Stimulated activated CD4-positive, alpha-beta T cell treated with anti-CD3 and anti-CD28 coated beads, Interleukin-4, amount 100 ng/mL, for 48 hours (primary cell): Measurements from ENCODE around the gene RNF223.
A peak's percentile ranks its signal among the peaks of the same experiment; 100 is the strongest.
"Not testable (repeated sequence)": the region's sequence is repeated elsewhere in the genome, so short reads cannot be mapped to it uniquely, and the experiment has no call there.

Experiments
- DNase-seq, 2 donors: peaks; one replicate each; pipeline ENCODE4 v3.0.0-alpha.2; 2020; ENCODE audit warnings: low read depth in 2 of 2

Gene RNF223

DNA sequence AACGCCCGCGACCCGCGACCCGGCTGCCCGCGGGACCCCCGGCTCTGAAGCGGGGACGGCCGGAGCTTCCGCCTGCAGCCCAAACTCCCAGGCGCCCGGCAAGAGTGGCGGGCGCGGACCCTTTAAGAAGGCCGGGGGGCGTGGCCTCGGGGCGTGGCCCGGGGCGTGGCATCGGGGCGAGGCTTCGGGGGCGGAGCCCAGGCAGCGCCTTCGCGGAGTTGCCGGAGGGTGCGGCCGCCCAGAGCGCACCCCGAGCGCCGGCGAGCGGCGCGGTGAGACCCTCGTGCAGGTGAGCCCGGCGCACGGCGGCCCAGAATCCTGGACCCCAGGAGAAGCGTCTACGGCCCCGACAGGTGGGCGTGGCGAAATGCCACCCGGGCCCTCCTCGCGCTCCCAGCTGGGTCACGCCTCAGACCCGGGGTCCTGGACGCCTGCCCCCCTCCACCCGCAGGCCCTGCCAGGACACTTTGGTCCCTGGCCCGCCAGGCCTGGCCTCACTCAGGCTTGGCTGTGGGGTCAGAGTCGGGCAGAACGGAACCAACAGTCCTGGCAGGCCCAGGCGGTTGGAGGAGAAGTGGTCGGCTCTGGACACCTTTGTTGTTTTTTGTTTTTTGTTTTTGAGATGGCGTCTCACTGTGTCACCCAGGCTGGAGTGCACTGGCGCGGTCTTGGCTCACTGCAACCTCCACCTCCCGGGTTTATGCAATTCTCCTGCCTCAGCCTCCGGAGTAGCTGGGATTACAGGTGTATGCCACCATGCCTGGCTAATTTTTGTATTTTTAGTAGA is 14.4 kb downstream of the RNF223 start:
- peak; percentile 85 to 93 for DNase-seq

DNA sequence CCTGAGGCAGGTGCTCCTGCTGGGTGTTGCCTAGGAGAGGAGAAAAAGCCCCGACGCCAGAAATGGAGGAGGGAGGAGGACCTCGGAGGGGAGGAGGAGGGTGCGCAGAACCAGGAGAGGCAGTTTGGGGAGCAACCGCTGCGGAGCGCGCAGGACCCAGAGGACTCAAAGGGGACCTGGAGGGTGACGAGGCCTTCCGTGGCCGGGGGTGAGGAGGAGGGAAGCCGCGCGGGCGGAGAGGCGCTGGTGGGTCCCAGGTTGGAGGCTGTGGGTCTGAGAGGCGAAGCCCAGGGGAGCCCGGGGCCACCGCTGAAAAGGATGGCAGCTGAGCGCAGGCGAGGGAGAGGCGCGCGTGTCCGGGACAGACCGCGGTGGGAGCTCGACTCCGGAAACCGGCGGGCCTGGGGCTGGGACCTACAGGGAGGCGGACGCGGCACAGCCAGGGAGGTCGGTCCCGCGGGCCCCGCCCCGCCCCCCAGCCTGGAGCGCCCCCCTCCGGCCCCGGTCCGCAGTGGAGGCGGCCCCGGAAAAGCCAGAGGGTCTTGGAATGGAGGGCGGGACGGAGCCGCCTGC is 15.1 kb downstream of the RNF223 start:
- no peak for DNase-seq

DNA sequence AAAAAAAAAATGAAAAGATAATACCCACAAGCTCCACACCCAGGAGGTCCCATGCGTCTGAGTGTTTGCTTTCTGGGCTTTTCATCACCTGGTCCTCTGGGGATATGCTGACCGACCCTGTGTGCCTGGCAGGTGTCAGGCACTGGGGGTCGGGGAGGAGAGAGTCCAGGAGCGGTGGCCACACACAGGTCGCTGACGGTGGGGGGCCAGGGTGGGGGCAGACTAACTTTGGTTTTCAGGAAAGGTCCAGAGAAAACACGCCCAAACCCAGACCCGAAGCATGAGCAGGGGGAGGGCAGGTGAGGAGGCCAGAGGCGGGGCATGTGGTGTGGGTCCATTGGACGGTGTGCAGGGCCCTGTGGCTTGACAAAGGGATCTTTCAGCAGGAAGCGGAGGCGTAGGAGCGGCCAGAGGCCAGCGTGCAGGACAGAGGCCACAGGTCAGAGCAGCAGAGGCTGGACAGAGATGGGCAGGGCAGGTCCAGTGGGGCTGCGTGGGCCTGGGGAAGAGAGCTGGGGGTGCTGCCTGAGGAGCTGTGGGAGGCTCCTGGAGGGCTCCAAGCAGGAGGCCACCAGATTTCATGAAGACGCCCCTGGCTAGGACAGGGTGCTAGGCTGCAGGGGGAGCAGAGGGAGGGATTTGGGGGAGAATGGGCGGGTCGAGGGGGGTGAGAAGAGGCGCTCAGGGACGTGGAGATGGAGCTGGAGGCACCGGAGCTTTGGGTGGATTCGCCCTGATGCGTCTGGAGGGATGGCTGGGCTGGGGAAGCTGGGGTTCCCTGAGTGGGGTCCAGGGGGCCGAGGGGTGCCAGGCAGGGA is 15.8 kb downstream of the RNF223 start:
- no peak for DNase-seq

DNA sequence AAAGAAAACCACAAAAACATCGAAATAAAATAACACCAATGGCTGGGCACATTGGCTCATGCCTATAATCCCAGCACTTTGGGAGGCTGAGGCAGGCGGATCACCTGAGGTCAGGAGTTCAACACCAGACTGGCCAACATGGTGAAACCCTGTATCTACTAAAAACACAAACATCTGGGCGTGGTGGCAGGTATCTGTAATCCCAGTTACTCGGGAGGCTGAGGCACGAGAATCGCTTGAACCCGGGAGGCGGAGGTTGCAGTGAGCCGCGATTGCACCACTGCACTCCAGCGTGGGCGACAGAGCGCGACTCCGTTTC is 16.4 kb downstream of the RNF223 start:
- DNase-seq: not testable (repeated sequence)

DNA sequence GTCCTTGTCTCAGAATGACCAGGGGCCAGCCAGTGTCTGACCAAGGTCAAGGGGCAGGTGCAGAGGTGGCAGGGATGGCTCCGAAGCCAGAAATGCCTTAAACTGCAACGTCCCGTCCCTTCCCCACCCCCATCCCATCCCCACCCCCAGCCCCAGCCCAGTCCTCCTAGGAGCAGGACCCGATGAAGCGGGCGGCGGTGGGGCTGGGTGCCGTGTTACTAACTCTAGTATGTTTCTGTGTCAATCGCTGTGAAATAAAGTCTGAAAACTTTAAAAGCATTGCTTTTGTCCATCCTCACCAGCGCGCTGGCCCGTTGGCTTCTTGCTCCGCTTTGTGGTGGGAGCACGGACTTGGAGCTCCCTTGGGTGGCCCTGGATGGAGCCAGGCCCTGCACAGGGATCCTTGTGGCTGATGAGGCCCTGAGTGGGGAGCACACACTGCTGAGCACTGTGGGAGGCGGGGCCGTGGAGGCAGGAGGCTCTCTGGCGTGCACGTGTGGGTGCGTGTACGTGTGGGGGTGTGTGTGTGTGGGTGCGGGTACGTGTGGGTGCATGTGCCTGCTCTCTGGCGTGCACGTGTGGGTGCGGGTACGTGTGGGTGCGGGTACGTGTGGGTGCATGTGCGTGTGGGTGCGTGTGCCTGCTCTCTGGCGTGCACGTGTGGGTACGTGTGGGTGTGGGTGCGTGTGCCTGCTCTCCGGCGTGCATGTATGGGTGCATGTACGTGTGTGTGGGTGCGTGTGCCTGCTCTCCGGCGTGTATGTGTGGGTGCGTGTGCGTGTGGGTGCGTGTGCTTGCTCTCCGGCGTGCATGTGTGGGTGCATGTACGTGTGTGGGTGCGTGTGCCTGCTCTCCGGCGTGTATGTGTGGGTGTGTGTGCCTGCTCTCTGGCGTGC is 18.0 kb downstream of the RNF223 start:
- no peak for DNase-seq

DNA sequence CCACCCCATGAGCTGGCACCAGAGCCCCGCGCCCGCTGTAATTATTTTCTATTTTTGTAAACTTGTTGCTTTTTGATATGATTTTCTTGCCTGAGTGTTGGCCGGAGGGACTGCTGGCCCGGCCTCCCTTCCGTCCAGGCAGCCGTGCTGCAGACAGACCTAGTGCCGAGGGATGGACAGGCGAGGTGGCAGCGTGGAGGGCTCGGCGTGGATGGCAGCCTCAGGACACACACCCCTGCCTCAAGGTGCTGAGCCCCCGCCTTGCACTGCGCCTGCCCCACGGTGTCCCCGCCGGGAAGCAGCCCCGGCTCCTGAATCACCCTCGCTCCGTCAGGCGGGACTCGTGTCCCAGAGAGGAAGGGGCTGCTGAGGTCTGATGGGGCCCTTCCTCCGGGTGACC is 19.1 kb downstream of the RNF223 start:
- DNase-seq: no peak

DNA sequence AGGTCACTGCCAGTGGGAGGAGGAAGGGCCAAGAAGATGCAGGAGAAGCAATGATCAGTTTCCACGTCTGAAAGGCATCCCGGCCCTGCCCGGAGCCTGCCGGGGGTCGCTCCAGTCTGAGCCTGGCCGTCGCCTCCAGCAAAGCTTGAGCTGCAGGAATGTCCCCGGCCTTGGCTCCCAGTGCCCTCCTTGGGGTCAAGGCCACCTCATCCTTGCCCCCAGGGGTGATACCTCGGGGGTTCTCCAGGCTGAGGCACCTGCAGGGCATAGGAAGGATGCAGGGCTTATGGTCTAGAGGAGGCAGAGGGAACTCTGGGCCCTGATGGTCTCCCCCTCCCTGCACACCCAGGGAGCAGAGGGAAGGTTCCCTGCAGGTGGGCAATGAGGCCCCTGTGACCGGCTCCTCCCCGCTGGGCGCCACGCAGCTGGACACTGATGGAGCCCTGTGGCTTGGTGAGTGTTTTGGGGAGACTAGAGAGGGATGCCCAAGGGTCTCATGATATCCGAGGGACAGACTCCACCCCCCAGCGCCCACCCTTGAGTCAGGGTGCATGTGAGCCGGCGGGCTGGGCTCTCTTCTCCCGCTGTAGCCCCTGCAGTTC is 19.9 kb downstream of the RNF223 start:
- no peak for DNase-seq

DNA sequence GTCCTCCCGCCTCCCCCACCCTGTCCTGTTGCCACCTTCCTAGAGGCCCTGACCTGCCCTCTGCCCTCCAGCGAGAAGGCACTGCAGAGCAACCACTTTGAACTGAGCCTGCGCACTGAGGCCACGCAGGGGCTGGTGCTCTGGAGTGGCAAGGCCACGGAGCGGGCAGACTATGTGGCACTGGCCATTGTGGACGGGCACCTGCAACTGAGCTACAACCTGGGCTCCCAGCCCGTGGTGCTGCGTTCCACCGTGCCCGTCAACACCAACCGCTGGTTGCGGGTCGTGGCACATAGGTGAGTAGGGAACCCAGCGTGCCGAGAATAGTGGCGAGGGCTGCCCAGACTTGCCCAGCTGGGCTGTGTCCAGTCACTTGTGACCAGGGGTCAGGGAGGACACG is 20.4 kb downstream of the RNF223 start:
- no peak for DNase-seq

DNA sequence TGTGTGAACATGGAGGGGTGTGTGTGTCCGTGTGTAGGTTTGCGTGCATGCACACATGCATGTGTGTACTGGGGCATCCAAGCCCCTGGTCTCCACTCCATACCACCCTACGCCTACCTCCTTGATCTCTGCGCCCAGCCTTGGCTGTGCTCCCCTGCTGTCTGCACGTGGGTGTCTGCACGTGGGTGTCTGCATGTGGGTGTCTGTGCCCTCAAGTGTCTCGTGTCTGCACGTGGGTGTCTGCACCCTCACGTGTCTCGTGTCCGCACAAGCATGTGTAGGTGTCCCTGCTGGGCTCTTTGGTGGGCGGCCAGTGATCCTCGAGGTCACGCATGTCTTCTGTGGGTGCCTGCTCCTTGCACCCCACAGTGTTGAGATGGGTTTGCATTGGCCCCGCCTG is 21.1 kb downstream of the RNF223 start:
- DNase-seq: no peak

DNA sequence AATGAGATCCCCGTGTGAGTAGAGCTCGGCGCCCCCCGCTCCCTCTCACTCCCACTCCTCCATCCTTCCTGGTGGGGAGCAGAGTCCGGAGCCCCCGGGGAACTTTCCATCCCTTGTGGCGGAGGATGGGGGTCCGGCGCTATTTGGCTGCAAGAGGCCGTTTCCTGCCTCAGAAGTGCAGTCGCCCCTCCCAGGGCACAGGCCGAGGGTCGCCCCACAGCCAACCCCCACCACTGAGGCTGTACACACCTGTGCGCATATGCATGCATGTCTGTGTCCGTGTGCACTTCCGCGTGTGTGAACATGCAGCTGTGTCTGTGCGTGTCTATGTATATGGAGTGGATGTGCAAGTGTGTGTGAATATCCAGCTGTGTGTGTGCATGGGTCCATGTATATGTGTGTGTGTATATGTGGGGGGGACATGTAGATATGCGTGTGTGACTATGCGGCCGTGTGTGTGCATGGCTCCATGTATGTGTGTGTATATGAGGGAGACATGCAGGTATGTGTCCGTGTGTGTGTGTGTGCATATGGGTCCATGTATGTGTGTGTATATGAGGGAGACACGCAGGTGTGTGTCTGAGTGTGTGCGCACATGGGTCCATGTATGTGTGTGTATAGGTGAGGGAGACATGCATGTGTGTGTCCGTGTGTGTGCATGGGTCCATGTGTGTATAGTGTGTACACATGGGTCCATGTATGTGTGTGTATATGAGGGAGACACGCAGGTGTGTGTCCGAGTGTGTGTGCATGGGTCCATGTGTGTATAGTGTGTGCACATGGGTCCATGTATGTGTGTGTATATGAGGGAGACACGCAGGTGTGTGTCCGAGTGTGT is 21.9 kb downstream of the RNF223 start:
- DNase-seq: no peak

DNA sequence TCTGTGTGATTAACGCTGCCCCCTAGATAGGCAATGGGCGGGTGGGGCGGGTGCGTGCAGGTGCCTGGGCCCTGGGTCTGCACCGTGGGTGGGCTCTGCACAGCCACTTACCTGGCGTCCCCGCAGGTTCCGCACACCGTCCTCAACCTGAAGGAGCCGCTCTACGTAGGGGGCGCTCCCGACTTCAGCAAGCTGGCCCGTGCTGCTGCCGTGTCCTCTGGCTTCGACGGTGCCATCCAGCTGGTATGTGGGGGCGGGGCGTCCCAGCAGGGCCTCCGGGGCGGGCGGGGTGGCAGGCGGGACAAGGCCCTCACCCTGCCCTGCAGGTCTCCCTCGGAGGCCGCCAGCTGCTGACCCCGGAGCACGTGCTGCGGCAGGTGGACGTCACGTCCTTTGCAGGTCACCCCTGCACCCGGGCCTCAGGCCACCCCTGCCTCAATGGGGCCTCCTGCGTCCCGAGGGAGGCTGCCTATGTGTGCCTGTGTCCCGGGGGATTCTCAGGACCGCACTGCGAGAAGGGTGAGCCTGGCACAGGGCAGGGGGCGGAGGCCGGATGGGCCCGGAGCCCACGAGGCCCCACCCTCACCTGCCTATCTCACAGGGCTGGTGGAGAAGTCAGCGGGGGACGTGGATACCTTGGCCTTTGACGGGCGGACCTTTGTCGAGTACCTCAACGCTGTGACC is 22.8 kb downstream of the RNF223 start:
- no peak for DNase-seq

DNA sequence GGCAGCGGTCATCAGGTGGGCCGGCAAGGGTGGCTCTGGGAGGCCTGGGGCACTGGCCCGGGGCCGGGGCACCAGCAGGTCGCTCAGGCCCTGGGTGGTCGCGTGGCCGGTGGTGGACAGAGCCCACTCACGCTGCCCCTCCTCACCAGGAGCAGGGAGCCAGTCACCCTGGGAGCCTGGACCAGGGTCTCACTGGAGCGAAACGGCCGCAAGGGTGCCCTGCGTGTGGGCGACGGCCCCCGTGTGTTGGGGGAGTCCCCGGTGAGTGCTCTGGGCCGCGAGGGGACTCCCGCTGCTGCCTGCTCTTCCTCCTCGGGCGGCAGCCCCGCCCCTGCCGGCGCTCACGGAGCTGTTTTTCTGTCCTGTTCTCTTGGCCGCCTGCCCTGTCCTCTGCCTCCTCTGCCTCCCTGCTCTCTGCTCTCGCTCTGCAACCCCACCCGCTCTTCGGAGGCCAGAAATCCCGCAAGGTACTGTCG is 23.5 kb downstream of the RNF223 start:
- no peak for DNase-seq

DNA sequence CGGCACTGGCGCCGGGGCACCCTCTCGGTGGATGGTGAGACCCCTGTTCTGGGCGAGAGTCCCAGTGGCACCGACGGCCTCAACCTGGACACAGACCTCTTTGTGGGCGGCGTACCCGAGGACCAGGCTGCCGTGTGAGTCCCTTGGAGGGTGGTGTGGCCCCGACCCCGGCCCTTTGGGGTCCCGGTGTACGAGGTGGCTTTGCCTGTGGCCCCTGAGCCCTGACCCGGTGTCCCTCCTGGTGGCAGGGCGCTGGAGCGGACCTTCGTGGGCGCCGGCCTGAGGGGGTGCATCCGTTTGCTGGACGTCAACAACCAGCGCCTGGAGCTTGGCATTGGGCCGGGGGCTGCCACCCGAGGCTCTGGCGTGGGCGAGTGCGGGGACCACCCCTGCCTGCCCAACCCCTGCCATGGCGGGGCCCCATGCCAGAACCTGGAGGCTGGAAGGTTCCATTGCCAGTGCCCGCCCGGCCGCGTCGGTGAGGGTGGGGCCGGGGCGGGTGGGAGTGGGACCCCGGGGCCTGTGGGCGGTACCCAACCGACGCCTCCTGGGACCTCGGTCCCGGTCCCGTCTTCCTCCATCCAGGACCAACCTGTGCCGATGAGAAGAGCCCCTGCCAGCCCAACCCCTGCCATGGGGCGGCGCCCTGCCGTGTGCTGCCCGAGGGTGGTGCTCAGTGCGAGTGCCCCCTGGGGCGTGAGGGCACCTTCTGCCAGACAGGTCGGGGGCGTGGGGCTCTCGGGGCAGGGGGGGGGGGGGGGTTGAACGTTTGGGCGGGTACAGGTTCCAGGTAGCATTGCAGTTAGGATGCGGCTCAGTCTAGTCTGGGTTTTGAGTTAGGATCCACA is 24.6 kb downstream of the RNF223 start:
- no peak for DNase-seq

DNA sequence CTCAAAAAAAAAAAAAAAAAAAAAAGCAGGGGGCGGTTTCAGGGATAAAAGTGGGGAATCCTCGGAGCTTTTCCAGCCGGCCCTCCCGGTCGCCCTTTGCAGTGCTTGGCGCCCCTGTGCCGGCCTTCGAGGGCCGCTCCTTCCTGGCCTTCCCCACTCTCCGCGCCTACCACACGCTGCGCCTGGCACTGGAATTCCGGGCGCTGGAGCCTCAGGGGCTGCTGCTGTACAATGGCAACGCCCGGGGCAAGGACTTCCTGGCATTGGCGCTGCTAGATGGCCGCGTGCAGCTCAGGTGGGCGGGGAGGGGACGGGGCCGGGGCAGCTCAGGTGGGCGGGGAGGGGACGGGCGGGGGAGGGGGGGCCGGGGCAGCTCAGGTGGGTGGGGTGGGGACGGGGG is 25.3 kb downstream of the RNF223 start:
- no peak for DNase-seq

DNA sequence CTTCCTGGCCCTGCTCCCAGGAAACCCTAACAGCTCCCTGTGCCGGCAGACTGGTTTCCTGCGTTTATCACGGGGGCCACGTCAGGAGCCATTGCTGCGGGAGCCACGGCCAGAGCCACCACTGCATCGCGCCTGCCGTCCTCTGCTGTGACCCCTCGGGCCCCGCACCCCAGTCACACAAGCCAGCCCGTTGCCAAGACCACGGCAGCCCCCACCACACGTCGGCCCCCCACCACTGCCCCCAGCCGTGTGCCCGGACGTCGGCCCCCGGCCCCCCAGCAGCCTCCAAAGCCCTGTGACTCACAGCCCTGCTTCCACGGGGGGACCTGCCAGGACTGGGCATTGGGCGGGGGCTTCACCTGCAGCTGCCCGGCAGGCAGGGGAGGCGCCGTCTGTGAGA is 26.1 kb downstream of the RNF223 start:
- DNase-seq: no peak

DNA sequence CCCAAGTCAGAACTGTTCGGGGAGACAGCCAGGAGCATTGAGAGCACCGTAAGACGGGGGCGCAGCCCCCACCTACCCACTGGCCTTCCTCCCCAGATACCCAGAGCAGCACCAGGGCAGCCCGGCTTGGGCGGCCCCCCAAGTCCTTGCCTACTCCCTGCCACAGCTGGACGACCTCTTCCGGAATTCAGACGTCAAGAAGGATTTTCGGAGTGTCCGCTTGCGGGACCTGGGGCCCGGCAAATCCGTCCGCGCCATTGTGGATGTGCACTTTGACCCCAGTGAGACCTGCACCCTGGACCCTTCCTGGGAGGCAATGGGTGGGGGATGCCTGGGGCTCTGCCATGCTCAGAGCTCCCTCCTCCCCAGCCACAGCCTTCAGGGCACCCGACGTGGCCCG is 26.7 kb downstream of the RNF223 start:
- no peak for DNase-seq

DNA sequence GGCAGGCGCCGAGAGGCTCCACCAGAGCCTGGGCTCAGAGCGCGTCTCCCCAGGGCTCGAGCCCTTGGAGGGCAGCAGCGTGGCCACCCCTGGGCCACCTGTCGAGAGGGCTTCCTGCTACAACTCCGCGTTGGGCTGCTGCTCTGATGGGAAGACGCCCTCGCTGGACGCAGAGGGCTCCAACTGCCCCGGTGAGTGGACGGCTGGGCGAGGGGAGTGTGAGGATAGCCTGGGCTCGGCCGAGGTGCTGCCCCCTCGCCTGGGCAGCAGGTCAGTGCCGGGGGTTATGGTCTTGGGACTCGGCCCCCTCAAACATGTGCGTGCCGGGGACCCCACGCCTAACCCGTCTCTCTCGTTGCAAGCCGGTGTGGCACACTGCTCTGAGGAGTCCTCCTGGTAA is 27.3 kb downstream of the RNF223 start:
- DNase-seq: no peak

DNA sequence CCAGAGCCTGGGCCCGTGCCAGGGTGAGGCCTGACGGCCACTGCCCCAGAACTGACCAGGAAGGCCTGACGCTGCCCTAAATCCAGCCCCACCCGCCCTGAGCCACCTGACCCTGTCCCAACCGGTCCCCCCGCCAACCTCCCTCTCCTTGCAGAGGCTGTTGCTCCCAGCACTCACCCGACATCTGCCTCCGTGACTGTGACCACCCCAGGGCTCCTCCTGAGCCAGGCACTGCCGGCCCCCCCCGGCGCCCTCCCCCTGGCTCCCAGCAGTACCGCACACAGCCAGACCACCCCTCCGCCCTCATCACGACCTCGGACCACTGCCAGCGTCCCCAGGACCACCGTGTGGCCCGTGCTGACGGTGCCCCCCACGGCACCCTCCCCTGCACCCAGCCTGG is 27.9 kb downstream of the RNF223 start:
- DNase-seq: no peak

DNA sequence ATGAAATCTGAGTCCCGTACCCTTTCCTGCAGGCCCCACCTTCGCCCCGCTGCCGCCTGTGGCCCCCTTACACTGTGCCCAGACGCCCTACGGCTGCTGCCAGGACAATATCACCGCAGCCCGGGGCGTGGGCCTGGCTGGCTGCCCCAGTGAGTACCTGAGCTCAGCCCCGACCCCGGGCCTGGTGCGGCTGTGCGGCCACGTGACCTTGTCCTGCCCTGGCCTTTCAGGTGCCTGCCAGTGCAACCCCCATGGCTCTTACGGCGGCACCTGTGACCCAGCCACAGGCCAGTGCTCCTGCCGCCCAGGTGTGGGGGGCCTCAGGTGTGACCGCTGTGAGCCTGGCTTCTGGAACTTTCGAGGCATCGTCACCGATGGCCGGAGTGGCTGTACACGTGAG is 29.0 kb downstream of the RNF223 start:
- DNase-seq: no peak
